K562 (cell line): Measurements from ENCODE around the gene APC. TPM values are rescaled to one million over a fixed set of nuclear protein-coding genes. Genes with fewer than 3 reads are reported as not detected.
A peak's percentile ranks its signal among the peaks of the same experiment; 100 is the strongest.

Source experiments
- BMI1 ChIP-seq: fragments of 150-350 bp; IDR thresholded peaks from 2 replicates; pipeline ENCODE4 v1.6.1; 2014; ENCODE audit warnings: low read length
- CREB1 ChIP-seq, 2 experiments: sonication (generic) in 1 of 2; formaldehyde crosslinking in 1 of 2; IDR thresholded peaks; 2 replicates each; pipeline versions ENCODE4 v1.6.1 to v1.8.0; 2012 to 2022; ENCODE audit warnings: inconsistent platforms in 1 of 2, mild to moderate bottlenecking in 1 of 2, missing genetic modification reagents in 1 of 2, moderate library complexity in 1 of 2
- HDAC2 ChIP-seq: fragments of 450-650 bp; IDR thresholded peaks from 2 replicates; pipeline ENCODE4 v1.6.1; 2016; ENCODE audit warnings: mild to moderate bottlenecking
- HSF4 ChIP-seq: fragments of 250-450 bp; sonication (Bioruptor Pico); IDR thresholded peaks from 2 replicates; pipeline ENCODE4 v2.1.2; 2022; ENCODE audit warnings: mild to moderate bottlenecking, moderate library complexity, borderline replicate concordance
- MCM3 ChIP-seq: fragments of 450-650 bp; IDR thresholded peaks from 2 replicates; pipeline ENCODE4 v1.6.1; 2016
- NRF1 ChIP-seq, 2 experiments: fragments of 450-650 bp; IDR thresholded peaks in 1 of 2; conservative IDR thresholded peaks in 1 of 2; 2 replicates each; pipeline ENCODE4 v1.6.1; 2014; ENCODE audit warnings: mild to moderate bottlenecking in 2 of 2
- OTX1 ChIP-seq: fragments of 450-650 bp; formaldehyde crosslinking; IDR thresholded peaks from 2 replicates; pipeline ENCODE4 v1.4.0; 2022; ENCODE audit warnings: mild to moderate bottlenecking
- RBBP5 ChIP-seq: fragments of 200-600 bp; sonication (generic); IDR thresholded peaks from 2 replicates; pipeline ENCODE4 v1.6.1; 2012; ENCODE audit warnings: borderline replicate concordance, mild to moderate bottlenecking, low read length, control low read depth, inconsistent platforms; ENCODE audit not compliant: insufficient read depth, poor library complexity, severe bottlenecking
- RBM15 ChIP-seq: fragments of 200-400 bp; formaldehyde crosslinking; IDR thresholded peaks from 2 replicates; pipeline ENCODE4 v1.6.1; 2018; ENCODE audit warnings: mild to moderate bottlenecking, low read length, moderate library complexity; ENCODE audit not compliant: insufficient read depth
- STAT5A ChIP-seq: IDR thresholded peaks from 2 replicates; pipeline ENCODE4 v1.6.1; 2012; ENCODE audit warnings: low read length, inconsistent platforms, borderline replicate concordance
- TCF7 ChIP-seq: sonication (generic); IDR thresholded peaks from 2 replicates; pipeline ENCODE4 v1.6.1; 2016; ENCODE audit warnings: antibody characterized with exemption, borderline replicate concordance
- TEAD4 ChIP-seq, 2 experiments: sonication (generic) in 1 of 2; formaldehyde crosslinking in 1 of 2; IDR thresholded peaks; 2 replicates each; pipeline versions ENCODE4 v1.6.1 to v1.8.0; 2012 to 2022; ENCODE audit warnings: borderline replicate concordance in 1 of 2, inconsistent platforms in 1 of 2, low read length in 1 of 2, mild to moderate bottlenecking in 1 of 2, missing genetic modification reagents in 1 of 2
- U2AF2 ChIP-seq: fragments of 200-400 bp; formaldehyde crosslinking; optimal IDR thresholded peaks from 2 replicates; pipeline ENCODE3; 2017; ENCODE audit warnings: low read depth, mild to moderate bottlenecking, low read length
- ZNF143 ChIP-seq: sonication (generic); formaldehyde crosslinking; IDR thresholded peaks from 2 replicates; pipeline ENCODE4 v1.9.0; 2022; ENCODE audit warnings: mild to moderate bottlenecking, missing genetic modification reagents
- polyA plus RNA-seq, 8 experiments: library from polyadenylated mRNA; depleted of rRNA in 4 of 8; stranded (reverse) in 5 of 8; unstranded in 3 of 8; fragments of >200 nt; fragmentation: Nextera tagmentation in 2 of 8; fragmentation: Illumina TruSeq in 1 of 8; extraction: Ambion mirVana in 2 of 8; extraction: Trizol in 1 of 8; gene quantifications; 2 replicates each; pipeline versions ENCODE4 v1.2.1 to v1.2.3, GENCODE V29; 2011 to 2014; ENCODE audit warnings: inconsistent platforms in 1 of 8, missing spikeins in 1 of 8
- total RNA-seq, 7 experiments: library from RNA; depleted of rRNA in 6 of 7; stranded (reverse); fragments of >200 nt in 6 of 7; fragmentation: Illumina TruSeq in 2 of 7; extraction: Trizol in 2 of 7; gene quantifications; 2 replicates each; pipeline versions ENCODE4 v1.2.1 to v1.2.3, GENCODE V29; 2011 to 2021; ENCODE audit warnings: low replicate concordance in 1 of 7
- TF ChIP-seq, protein P1 (sequence below), 2 experiments: fragments of 450-650 bp in 1 of 2; sonication (generic) in 1 of 2; formaldehyde crosslinking in 1 of 2; IDR thresholded peaks in 1 of 2; conservative IDR thresholded peaks in 1 of 2; 2 replicates each; pipeline versions ENCODE4 v1.6.1 to v1.8.1; 2016 to 2023; ENCODE audit warnings: mild to moderate bottlenecking in 2 of 2, moderate library complexity in 2 of 2, inconsistent platforms in 1 of 2, missing genetic modification reagents in 1 of 2
- TF ChIP-seq, protein P2 (sequence below): fragments of 250-450 bp; sonication (Bioruptor Pico); IDR thresholded peaks from 2 replicates; pipeline ENCODE4 v1.4.0; 2020
- TF ChIP-seq, protein P3 (sequence below), 2 experiments: fragments of 450-650 bp; conservative IDR thresholded peaks; 2 replicates each; pipeline ENCODE4 v1.6.1; 2017; ENCODE audit warnings: mild to moderate bottlenecking in 2 of 2, moderate library complexity in 2 of 2

The APC gene
- total and polyA plus RNA-seq, 9 of the 15 experiments (the other 6 are each of a cell fraction or from before 2014, with no cell fraction given) = 5.7 to 29.5 (median 15.4) TPM

DNA sequence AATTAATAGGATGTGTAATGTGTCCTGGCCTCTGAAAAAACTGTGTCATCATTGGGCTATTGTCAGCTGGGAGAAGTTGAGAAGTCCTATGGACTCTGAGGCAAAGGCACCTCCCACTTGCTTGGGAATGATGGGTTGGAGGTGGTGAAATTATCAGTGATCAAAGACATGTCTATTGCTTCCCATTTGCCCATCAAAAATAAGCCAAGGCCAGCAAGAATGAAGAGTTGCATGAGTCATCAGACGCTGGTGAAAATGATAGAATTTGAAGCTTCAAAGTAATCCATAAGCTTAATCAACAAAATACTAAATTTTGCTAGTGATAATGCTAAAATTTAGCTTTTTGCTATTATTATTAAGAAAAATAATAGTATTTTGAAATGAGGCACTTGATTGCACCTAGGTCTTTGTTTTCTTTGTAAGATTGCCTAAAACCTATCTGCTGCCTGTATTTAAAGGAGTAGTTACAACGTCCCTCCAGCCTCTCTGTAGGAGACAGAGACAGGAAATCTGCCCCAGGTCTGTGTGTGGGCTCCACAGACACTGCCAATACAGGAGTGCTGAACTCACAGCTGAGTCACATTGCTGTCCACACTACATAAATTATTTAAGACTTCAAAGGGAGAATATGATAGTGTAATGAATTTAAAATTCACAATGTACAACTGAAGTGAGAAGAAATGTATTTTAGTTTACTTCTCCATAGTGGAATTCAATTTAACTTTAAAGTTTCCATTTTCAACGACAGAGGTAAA lies 48.4 kb upstream of the APC start (continued):
- TF ChIP-seq TEAD4 (IDR thresholded peaks at IDR 0.05; ENCODE audit: low read length) (no peak), TEAD4 (CRISPR knock-in tag; IDR thresholded peaks at IDR 0.05; ENCODE audit: borderline replicate concordance) (no peak), HDAC2 (no peak), RBM15 (no peak), RBBP5 (no peak), NRF1 (conservative IDR thresholded peaks at IDR 0.05 in 1 of 2, IDR thresholded peaks at IDR 0.05 in 1 of 2) (no peak), CREB1 (IDR thresholded peaks at IDR 0.05) (no peak), CREB1 (CRISPR knock-in tag; IDR thresholded peaks at IDR 0.05) (no peak), STAT5A (no peak), U2AF2 (no peak), TCF7 (peak; percentile 88), BMI1 (no peak), ZNF143 (CRISPR knock-in tag) (no peak), HSF4 (CRISPR knock-in tag) (no peak), MCM3 (no peak), OTX1 (CRISPR knock-in tag) (no peak)
- TF ChIP-seq, protein P1, sequence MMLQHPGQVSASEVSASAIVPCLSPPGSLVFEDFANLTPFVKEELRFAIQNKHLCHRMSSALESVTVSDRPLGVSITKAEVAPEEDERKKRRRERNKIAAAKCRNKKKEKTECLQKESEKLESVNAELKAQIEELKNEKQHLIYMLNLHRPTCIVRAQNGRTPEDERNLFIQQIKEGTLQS (IDR thresholded peaks at IDR 0.05) = peak; percentile 65
- TF ChIP-seq, protein P1 (CRISPR knock-in tag; conservative IDR thresholded peaks at IDR 0.05) = no peak
- TF ChIP-seq, protein P2, sequence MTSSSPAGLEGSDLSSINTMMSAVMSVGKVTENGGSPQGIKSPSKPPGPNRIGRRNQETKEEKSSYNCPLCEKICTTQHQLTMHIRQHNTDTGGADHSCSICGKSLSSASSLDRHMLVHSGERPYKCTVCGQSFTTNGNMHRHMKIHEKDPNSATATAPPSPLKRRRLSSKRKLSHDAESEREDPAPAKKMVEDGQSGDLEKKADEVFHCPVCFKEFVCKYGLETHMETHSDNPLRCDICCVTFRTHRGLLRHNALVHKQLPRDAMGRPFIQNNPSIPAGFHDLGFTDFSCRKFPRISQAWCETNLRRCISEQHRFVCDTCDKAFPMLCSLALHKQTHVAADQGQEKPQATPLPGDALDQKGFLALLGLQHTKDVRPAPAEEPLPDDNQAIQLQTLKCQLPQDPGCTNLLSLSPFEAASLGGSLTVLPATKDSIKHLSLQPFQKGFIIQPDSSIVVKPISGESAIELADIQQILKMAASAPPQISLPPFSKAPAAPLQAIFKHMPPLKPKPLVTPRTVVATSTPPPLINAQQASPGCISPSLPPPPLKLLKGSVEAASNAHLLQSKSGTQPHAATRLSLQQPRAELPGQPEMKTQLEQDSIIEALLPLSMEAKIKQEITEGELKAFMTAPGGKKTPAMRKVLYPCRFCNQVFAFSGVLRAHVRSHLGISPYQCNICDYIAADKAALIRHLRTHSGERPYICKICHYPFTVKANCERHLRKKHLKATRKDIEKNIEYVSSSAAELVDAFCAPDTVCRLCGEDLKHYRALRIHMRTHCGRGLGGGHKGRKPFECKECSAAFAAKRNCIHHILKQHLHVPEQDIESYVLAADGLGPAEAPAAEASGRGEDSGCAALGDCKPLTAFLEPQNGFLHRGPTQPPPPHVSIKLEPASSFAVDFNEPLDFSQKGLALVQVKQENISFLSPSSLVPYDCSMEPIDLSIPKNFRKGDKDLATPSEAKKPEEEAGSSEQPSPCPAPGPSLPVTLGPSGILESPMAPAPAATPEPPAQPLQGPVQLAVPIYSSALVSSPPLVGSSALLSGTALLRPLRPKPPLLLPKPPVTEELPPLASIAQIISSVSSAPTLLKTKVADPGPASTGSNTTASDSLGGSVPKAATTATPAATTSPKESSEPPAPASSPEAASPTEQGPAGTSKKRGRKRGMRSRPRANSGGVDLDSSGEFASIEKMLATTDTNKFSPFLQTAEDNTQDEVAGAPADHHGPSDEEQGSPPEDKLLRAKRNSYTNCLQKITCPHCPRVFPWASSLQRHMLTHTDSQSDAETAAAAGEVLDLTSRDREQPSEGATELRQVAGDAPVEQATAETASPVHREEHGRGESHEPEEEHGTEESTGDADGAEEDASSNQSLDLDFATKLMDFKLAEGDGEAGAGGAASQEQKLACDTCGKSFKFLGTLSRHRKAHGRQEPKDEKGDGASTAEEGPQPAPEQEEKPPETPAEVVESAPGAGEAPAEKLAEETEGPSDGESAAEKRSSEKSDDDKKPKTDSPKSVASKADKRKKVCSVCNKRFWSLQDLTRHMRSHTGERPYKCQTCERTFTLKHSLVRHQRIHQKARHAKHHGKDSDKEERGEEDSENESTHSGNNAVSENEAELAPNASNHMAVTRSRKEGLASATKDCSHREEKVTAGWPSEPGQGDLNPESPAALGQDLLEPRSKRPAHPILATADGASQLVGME (CRISPR knock-in tag) = no peak
- TF ChIP-seq, protein P3, sequence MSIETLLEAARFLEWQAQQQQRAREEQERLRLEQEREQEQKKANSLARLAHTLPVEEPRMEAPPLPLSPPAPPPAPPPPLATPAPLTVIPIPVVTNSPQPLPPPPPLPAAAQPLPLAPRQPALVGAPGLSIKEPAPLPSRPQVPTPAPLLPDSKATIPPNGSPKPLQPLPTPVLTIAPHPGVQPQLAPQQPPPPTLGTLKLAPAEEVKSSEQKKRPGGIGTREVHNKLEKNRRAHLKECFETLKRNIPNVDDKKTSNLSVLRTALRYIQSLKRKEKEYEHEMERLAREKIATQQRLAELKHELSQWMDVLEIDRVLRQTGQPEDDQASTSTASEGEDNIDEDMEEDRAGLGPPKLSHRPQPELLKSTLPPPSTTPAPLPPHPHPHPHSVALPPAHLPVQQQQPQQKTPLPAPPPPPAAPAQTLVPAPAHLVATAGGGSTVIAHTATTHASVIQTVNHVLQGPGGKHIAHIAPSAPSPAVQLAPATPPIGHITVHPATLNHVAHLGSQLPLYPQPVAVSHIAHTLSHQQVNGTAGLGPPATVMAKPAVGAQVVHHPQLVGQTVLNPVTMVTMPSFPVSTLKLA (conservative IDR thresholded peaks at IDR 0.05) = no peak
